Testis (tissue), 2 donors: ENCODE results near the gene ALG14.

Source experiments
- CTCF ChIP-seq, 3 experiments: fragments of 450-650 bp in 2 of 3; fragments of 200-600 bp in 1 of 3; sonication (generic) in 1 of 3; IDR thresholded peaks; one replicate each; pipeline ENCODE4 v1.5.1; 2016 to 2019; ENCODE audit warnings: antibody characterized with exemption in 3 of 3, mild to moderate bottlenecking in 2 of 3, moderate library complexity in 1 of 3
- POLR2A ChIP-seq: fragments of 450-650 bp; IDR thresholded peaks from one replicate; pipeline ENCODE4 v1.6.1; 2017; ENCODE audit warnings: antibody characterized with exemption, mild to moderate bottlenecking, moderate library complexity

- TF ChIP-seq POLR2A (no peak), CTCF (IDR thresholded peaks at IDR 0.05) (no peak)
These were observed 91.2 kb downstream of the ALG14 start for GRCh38 chr1:94981575-94981973.
